K562 (cell line): Measurements from ENCODE around the gene GUCA1A. TPM values are rescaled to one million over a fixed set of nuclear protein-coding genes. Genes with fewer than 3 reads are reported as not detected.
A peak's percentile ranks its signal among the peaks of the same experiment; 100 is the strongest.

Source experiments
- ARID1B ChIP-seq: fragments of 450-650 bp; IDR thresholded peaks from 2 replicates; pipeline ENCODE4 v1.6.1; 2016; ENCODE audit warnings: antibody characterized with exemption, mild to moderate bottlenecking, inconsistent platforms
- CTBP1 ChIP-seq: fragments of 450-650 bp; IDR thresholded peaks from 2 replicates; pipeline ENCODE4 v1.6.1; 2016; ENCODE audit warnings: borderline replicate concordance
- FOXA3 ChIP-seq, 2 experiments: fragments of 450-650 bp in 1 of 2; sonication (generic) in 1 of 2; formaldehyde crosslinking; IDR thresholded peaks in 1 of 2; conservative IDR thresholded peaks in 1 of 2; 2 replicates each; pipeline versions ENCODE4 v1.4.0 to v1.8.0; 2020 to 2022; ENCODE audit warnings: mild to moderate bottlenecking in 2 of 2, missing genetic modification reagents in 1 of 2
- FOXK2 ChIP-seq, 2 experiments: fragments of 450-650 bp; IDR thresholded peaks in 1 of 2; conservative IDR thresholded peaks in 1 of 2; 2 replicates each; pipeline ENCODE4 v1.6.1; 2016; ENCODE audit warnings: low read depth in 2 of 2, mild to moderate bottlenecking in 1 of 2
- NFIC ChIP-seq: fragments of 450-650 bp; IDR thresholded peaks from 2 replicates; pipeline ENCODE4 v1.6.1; 2017; ENCODE audit warnings: mild to moderate bottlenecking, inconsistent platforms
- NR2C1 ChIP-seq, 2 experiments: fragments of 450-650 bp; IDR thresholded peaks; 2 replicates each; pipeline ENCODE4 v1.6.1; 2017; ENCODE audit warnings: mild to moderate bottlenecking in 2 of 2, antibody characterized with exemption in 1 of 2, inconsistent platforms in 1 of 2, missing compliant biosample characterization in 1 of 2, missing genetic modification characterization in 1 of 2
- NRF1 ChIP-seq, 2 experiments: fragments of 450-650 bp; IDR thresholded peaks in 1 of 2; conservative IDR thresholded peaks in 1 of 2; 2 replicates each; pipeline ENCODE4 v1.6.1; 2014; ENCODE audit warnings: mild to moderate bottlenecking in 2 of 2
- PKNOX1 ChIP-seq: fragments of 450-650 bp; IDR thresholded peaks from 2 replicates; pipeline ENCODE4 v1.6.1; 2016
- PTBP1 ChIP-seq: fragments of 200-400 bp; formaldehyde crosslinking; IDR thresholded peaks from 2 replicates; pipeline ENCODE4 v1.6.1; 2017; ENCODE audit warnings: low read depth, low read length
- SMARCA4 ChIP-seq: fragments of 450-650 bp; IDR thresholded peaks from 2 replicates; pipeline ENCODE4 v1.6.1; 2016
- SPI1 ChIP-seq: IDR thresholded peaks from 2 replicates; pipeline ENCODE4 v1.6.1; 2011; ENCODE audit warnings: low read depth, low read length, control low read depth, borderline replicate concordance
- TAL1 ChIP-seq: fragments of 450-650 bp; IDR thresholded peaks from 2 replicates; pipeline ENCODE4 v1.6.1; 2016; ENCODE audit warnings: mild to moderate bottlenecking
- TEAD1 ChIP-seq, 2 experiments: fragments of 450-650 bp in 1 of 2; sonication (generic) in 1 of 2; formaldehyde crosslinking; IDR thresholded peaks; 2 replicates each; pipeline versions ENCODE4 v1.4.0 to v1.8.0; 2020 to 2022; ENCODE audit warnings: mild to moderate bottlenecking in 2 of 2, missing genetic modification reagents in 1 of 2
- WHSC1 ChIP-seq: IDR thresholded peaks from one replicate; pipeline ENCODE4 v1.6.1; 2012; ENCODE audit warnings: low read length, control low read depth, inconsistent platforms
- polyA plus RNA-seq, 8 experiments: library from polyadenylated mRNA; depleted of rRNA in 4 of 8; stranded (reverse) in 5 of 8; unstranded in 3 of 8; fragments of >200 nt; fragmentation: Nextera tagmentation in 2 of 8; fragmentation: Illumina TruSeq in 1 of 8; extraction: Ambion mirVana in 2 of 8; extraction: Trizol in 1 of 8; gene quantifications; 2 replicates each; pipeline versions ENCODE4 v1.2.1 to v1.2.3, GENCODE V29; 2011 to 2014; ENCODE audit warnings: inconsistent platforms in 1 of 8, missing spikeins in 1 of 8
- total RNA-seq, 7 experiments: library from RNA; depleted of rRNA in 6 of 7; stranded (reverse); fragments of >200 nt in 6 of 7; fragmentation: Illumina TruSeq in 2 of 7; extraction: Trizol in 2 of 7; gene quantifications; 2 replicates each; pipeline versions ENCODE4 v1.2.1 to v1.2.3, GENCODE V29; 2011 to 2021; ENCODE audit warnings: low replicate concordance in 1 of 7
- TF ChIP-seq, protein P1 (sequence below), 2 experiments: IDR thresholded peaks in 1 of 2; conservative IDR thresholded peaks in 1 of 2; 2 replicates each; pipeline ENCODE4 v1.6.1; 2016; ENCODE audit warnings: low read depth in 2 of 2, mild to moderate bottlenecking in 1 of 2, missing compliant biosample characterization in 1 of 2, missing genetic modification characterization in 1 of 2, moderate library complexity in 1 of 2
- TF ChIP-seq, protein P2 (sequence below): sonication (generic); formaldehyde crosslinking; IDR thresholded peaks from 2 replicates; pipeline ENCODE4 v1.8.0; 2022; ENCODE audit warnings: mild to moderate bottlenecking, missing genetic modification reagents
- TF ChIP-seq, protein P3 (sequence below): fragments of 450-650 bp; formaldehyde crosslinking; IDR thresholded peaks from 2 replicates; pipeline ENCODE4 v1.4.0; 2020; ENCODE audit warnings: mild to moderate bottlenecking

The GUCA1A gene
- total and polyA plus RNA-seq, 9 of the 15 experiments (the other 6 are each of a cell fraction or from before 2014, with no cell fraction given) = not detected

- TF ChIP-seq, protein P1, sequence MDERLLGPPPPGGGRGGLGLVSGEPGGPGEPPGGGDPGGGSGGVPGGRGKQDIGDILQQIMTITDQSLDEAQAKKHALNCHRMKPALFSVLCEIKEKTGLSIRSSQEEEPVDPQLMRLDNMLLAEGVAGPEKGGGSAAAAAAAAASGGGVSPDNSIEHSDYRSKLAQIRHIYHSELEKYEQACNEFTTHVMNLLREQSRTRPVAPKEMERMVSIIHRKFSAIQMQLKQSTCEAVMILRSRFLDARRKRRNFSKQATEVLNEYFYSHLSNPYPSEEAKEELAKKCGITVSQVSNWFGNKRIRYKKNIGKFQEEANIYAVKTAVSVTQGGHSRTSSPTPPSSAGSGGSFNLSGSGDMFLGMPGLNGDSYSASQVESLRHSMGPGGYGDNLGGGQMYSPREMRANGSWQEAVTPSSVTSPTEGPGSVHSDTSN (CRISPR knock-in tag; IDR thresholded peaks at IDR 0.05; ENCODE audit: low read depth) = peak; percentile 51; the same call in 1 of the 2 replicates
- TF ChIP-seq, protein P1 (tag; conservative IDR thresholded peaks at IDR 0.05; ENCODE audit: low read depth) = peak; percentile 61
- TF ChIP-seq SMARCA4 = peak; percentile 35; the same call in 1 of the 2 replicates
- TF ChIP-seq PKNOX1 = peak; percentile 93
- TF ChIP-seq, protein P2, sequence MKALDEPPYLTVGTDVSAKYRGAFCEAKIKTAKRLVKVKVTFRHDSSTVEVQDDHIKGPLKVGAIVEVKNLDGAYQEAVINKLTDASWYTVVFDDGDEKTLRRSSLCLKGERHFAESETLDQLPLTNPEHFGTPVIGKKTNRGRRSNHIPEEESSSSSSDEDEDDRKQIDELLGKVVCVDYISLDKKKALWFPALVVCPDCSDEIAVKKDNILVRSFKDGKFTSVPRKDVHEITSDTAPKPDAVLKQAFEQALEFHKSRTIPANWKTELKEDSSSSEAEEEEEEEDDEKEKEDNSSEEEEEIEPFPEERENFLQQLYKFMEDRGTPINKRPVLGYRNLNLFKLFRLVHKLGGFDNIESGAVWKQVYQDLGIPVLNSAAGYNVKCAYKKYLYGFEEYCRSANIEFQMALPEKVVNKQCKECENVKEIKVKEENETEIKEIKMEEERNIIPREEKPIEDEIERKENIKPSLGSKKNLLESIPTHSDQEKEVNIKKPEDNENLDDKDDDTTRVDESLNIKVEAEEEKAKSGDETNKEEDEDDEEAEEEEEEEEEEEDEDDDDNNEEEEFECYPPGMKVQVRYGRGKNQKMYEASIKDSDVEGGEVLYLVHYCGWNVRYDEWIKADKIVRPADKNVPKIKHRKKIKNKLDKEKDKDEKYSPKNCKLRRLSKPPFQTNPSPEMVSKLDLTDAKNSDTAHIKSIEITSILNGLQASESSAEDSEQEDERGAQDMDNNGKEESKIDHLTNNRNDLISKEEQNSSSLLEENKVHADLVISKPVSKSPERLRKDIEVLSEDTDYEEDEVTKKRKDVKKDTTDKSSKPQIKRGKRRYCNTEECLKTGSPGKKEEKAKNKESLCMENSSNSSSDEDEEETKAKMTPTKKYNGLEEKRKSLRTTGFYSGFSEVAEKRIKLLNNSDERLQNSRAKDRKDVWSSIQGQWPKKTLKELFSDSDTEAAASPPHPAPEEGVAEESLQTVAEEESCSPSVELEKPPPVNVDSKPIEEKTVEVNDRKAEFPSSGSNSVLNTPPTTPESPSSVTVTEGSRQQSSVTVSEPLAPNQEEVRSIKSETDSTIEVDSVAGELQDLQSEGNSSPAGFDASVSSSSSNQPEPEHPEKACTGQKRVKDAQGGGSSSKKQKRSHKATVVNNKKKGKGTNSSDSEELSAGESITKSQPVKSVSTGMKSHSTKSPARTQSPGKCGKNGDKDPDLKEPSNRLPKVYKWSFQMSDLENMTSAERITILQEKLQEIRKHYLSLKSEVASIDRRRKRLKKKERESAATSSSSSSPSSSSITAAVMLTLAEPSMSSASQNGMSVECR = 0 out of 2 replicates have a peak, but pooled peaks have one; percentile 34
- peak in 1 of 2 experiments; percentile 53; a peak in 1 of 4 replicates for TF ChIP-seq FOXA3 (CRISPR knock-in tag; conservative IDR thresholded peaks at IDR 0.05 in 1 of 2, IDR thresholded peaks at IDR 0.05 in 1 of 2)
- TF ChIP-seq, protein P3, sequence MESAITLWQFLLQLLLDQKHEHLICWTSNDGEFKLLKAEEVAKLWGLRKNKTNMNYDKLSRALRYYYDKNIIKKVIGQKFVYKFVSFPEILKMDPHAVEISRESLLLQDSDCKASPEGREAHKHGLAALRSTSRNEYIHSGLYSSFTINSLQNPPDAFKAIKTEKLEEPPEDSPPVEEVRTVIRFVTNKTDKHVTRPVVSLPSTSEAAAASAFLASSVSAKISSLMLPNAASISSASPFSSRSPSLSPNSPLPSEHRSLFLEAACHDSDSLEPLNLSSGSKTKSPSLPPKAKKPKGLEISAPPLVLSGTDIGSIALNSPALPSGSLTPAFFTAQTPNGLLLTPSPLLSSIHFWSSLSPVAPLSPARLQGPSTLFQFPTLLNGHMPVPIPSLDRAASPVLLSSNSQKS (CRISPR knock-in tag) = no peak
- TF ChIP-seq NFIC = peak; percentile 84
- no peak for TF ChIP-seq PTBP1
- no peak for TF ChIP-seq NR2C1 (IDR thresholded peaks at IDR 0.05)
- peak; percentile 39; the same call in 1 of the 2 replicates for TF ChIP-seq NR2C1 (tag; IDR thresholded peaks at IDR 0.05)
- TF ChIP-seq ARID1B = 0 out of 2 replicates have a peak, but pooled peaks have one; percentile 9
- TF ChIP-seq CTBP1 = peak; percentile 61
- TF ChIP-seq NRF1 (conservative IDR thresholded peaks at IDR 0.05 in 1 of 2, IDR thresholded peaks at IDR 0.05 in 1 of 2) = peak; percentile 81 to 83
- no peak for TF ChIP-seq WHSC1
- peak in 1 of 2 experiments; percentile 65; a peak in 2 of 4 replicates for TF ChIP-seq FOXK2 (conservative IDR thresholded peaks at IDR 0.05 in 1 of 2, IDR thresholded peaks at IDR 0.05 in 1 of 2; ENCODE audit: low read depth in 2 of 2)
- TF ChIP-seq TEAD1 (CRISPR knock-in tag; IDR thresholded peaks at IDR 0.05) = peak in 1 of 2 experiments; percentile 38; a peak in 1 of 4 replicates
- TF ChIP-seq TAL1 = 0 out of 2 replicates have a peak, but pooled peaks have one; percentile 11
- 0 out of 2 replicates have a peak, but pooled peaks have one; percentile 19 for TF ChIP-seq SPI1
These were observed 8.9 kb downstream of the GUCA1A start (continued) for GRCh38 chr6:42182101-42182500.
